Loucy (cell line): ENCODE results near the gene PMEPA1.

Source experiments
- EZH2phosphoT487 ChIP-seq: fragments of 200-600 bp; IDR thresholded peaks from 2 replicates; pipeline ENCODE4 v1.6.1; 2018; ENCODE audit warnings: antibody characterized with exemption, mild to moderate bottlenecking, moderate library complexity, borderline replicate concordance
- TF ChIP-seq, protein P1 (sequence below): fragments of 200-600 bp; sonication (generic); conservative IDR thresholded peaks from 2 replicates; pipeline ENCODE4 v1.5.1; 2014; ENCODE audit warnings: mild to moderate bottlenecking, antibody characterized with exemption, low read length

DNA sequence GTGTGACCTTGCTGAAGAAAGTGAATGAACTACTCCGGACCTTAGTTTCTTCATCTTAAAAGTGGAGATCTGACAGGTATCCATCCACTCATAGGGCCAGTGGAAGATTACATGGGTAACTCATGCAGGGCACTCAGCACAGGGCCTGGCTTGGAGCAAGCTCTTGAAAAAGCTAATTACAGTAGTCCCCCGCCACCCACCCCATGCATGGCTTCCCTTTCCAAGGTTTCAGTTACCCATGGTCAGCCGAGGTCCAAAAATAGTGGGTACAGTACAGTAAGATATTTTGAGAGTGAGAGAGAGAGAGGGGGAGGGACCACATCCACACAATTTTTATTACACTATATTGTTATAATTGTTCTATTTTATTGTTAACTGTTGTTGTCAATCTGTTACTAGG lies 7.1 kb upstream of the PMEPA1 start:
- TF ChIP-seq, protein P1, sequence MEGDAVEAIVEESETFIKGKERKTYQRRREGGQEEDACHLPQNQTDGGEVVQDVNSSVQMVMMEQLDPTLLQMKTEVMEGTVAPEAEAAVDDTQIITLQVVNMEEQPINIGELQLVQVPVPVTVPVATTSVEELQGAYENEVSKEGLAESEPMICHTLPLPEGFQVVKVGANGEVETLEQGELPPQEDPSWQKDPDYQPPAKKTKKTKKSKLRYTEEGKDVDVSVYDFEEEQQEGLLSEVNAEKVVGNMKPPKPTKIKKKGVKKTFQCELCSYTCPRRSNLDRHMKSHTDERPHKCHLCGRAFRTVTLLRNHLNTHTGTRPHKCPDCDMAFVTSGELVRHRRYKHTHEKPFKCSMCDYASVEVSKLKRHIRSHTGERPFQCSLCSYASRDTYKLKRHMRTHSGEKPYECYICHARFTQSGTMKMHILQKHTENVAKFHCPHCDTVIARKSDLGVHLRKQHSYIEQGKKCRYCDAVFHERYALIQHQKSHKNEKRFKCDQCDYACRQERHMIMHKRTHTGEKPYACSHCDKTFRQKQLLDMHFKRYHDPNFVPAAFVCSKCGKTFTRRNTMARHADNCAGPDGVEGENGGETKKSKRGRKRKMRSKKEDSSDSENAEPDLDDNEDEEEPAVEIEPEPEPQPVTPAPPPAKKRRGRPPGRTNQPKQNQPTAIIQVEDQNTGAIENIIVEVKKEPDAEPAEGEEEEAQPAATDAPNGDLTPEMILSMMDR, result no peak
- no peak for TF ChIP-seq EZH2phosphoT487
